GM10266 (cell line): ENCODE measurements around the gene BCL7B.

Experiments
- DNase-seq: peaks from one replicate; pipeline ENCODE4 v3.0.0; 2012; ENCODE audit errors: extremely low spot score
- TF ChIP-seq, protein P1 (sequence below): IDR thresholded peaks from 2 replicates; pipeline ENCODE4 v1.5.1; 2012; ENCODE audit warnings: mild to moderate bottlenecking, low read depth; ENCODE audit not compliant: control insufficient read depth, insufficient read depth; ENCODE audit errors: missing control alignments

BCL7B gene

DNA sequence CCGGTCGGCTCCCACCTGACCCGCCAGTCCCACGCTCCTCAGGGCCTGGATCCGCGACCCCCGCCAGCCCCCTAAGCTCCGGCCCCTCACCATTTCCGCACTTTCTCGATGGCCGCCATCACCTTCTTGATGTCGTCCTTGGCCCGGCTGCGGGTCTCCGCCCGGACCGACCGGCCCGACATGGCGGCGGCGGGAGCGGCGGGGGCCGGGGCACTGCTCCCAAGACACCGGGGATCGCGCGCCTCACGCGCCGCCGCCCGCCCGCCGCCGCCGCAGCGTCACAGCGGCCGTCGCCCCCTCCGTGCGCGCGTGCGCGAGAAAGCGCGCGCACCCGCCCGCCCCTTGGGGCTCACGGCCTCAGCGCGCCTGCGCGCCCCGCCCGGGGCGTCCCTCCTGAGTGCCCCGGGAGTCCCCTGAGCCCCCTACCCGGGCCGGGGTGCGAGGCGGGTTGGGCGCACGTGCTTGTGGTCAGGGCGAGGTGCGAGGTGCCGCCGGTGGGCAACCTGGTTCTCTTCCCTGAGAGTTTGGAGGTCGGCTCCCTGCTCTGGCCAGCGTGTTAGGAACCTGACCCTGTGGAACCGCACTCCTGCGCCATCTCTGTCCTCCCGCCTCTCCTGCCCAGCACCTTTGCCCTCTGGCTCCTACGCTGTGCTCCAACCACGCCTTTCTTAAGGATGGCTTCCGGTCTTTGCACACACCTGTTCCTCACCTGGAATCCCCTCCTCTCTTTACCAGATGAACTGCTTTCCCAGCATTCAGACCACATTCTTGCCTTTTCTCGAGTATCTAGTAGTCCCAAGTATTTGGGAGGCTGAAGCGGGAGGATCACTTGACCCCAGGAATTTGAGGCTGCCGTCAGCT, at the start of gene BCL7B:
Gene BCL7B, minus strand, starts transcription at position 294 of the 861 bp plus-strand sequence. Its CDS starts 112 bp downstream, at position 182.
- TF ChIP-seq, protein P1, sequence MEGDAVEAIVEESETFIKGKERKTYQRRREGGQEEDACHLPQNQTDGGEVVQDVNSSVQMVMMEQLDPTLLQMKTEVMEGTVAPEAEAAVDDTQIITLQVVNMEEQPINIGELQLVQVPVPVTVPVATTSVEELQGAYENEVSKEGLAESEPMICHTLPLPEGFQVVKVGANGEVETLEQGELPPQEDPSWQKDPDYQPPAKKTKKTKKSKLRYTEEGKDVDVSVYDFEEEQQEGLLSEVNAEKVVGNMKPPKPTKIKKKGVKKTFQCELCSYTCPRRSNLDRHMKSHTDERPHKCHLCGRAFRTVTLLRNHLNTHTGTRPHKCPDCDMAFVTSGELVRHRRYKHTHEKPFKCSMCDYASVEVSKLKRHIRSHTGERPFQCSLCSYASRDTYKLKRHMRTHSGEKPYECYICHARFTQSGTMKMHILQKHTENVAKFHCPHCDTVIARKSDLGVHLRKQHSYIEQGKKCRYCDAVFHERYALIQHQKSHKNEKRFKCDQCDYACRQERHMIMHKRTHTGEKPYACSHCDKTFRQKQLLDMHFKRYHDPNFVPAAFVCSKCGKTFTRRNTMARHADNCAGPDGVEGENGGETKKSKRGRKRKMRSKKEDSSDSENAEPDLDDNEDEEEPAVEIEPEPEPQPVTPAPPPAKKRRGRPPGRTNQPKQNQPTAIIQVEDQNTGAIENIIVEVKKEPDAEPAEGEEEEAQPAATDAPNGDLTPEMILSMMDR, result no peak

DNA sequence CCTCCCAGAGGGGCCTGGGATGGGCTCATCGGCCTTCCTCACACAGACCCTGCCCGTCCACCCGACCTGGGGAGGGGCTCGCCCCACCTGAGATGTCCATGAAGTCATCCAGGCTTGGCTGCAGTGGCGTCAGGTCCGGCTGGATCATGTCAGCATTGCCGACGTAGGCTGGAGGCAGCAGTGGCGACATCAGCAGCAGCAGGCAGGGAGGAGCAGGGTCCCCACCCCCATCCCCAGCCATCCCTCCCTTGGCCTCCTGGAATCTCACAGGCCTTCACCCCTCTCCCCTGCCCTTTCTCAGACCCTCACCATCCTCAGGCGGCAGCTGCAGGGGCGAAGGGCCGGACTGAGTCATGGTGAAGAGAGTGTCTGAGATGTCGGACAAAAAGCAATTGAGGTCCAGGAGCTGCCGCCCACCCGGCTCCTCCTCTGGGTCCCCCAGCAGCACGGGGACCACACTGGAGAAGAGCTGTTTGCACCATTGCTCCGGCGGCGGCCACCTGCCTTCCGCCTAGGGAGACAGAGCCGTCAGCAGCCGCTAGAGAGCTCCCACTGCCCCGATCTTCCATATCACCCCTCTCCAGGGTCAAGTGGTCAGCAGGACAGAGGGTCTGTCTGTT, 48.2 kb upstream of the BCL7B start:
- DNase-seq, result no peak
- TF ChIP-seq, protein P1, result no peak

More for the DNA sequence above, at the start of gene BCL7B:
- peak; percentile 97 for DNase-seq

DNA sequence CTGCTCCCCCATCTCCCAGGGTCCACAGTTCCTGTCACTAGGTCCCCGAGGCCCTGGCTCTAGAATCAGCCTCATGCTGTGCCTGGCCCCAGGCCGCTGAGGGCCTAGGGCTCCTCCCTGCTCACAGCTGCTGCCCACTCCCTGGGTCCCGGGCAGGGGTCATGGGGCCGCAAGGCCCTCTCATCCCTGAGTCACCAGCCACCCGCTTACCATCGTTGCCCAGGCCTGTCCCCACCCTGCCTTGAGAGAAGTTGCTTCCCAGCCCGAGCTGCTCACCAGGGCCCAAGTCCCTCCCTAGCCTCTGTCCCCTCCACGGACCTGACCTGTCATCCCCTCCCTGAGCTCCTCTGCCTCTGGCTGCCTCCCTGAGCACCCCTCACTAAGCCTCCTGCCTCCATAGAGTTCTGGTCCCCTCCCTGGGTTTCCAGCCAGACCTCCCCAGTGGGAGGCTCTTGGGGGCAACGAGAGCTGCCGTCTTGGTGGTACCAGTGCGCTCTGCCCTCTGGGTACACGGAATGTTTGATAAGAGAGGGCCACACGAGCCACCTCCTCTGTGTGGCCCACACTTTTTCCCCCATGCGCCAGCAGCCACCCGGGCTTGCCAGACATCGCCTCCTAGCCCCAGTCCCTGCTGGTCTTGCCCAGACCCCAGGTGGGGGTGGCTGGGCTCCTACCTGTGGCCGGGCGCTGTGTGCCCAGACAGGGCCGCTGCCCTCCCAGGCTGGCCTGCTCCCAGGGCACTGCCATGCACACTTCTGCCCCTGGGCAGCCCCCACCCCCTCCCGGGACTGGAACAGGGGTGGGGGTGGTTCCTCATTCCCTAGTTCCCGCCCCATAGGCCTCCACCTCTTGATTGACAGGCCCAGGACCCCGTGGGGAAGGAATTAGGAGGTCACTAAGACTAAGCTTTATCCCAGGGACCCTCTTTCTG, 45.5 kb upstream of the BCL7B start:
- TF ChIP-seq, protein P1, result no peak
- DNase-seq, result no peak

DNA sequence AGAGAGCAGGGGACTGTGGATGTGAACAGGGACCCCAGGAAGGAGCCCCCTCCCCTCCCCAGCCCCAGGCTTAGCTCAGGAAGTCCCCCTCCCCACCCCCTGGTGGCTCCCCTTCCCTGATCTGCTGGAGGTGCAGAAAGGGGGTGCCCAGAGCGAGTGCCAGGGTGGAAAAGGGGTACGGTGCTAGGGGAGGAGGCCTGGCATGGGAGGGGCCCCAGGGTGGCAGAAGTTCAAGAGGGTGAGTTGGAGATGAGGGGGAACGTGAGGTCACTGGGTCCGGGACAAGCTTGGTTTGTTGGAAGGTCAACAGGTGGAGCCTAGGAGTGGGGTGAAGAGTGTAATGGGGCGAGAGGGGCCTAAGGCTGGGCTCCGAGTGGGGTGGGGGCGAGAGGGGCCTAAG, 42.4 kb upstream of the BCL7B start:
- no peak for DNase-seq
- TF ChIP-seq, protein P1, result no peak

DNA sequence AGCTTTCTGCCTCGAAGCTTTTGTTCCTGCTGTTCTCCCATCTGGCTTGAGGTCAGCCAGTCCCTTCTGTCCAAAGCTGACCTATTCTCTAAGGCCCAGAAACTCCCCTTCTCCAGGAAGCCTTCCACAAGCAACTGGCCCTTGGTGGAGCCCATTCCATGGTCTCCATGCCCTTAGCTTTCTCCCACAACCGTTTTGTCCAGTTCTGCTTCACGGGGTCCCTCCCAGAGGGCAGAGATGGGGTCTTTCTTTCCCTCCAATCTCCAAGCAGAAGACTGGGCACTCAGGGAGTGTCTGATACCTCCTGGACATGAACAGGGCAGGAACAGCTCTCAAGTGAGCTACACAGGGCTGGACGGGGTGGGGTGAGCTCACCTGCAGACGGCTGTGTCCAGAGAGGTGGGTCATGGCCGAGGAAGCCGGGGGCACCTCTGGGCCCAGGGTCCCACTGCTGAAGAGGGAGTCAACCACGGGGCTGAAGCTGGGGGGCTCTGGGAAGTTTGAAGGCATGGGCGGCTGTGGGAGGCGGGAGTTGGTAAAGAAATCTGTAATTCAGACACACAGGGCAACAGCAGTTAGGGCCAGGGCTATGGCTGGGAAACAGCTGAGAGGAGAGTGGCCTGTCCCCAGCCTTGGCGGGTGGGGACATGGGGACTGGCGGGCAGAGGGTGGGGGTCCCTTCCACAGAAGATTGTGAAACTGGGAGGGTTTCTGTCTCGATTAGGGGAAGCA, 41.8 kb upstream of the BCL7B start:
- no peak for DNase-seq
- TF ChIP-seq, protein P1, result no peak

DNA sequence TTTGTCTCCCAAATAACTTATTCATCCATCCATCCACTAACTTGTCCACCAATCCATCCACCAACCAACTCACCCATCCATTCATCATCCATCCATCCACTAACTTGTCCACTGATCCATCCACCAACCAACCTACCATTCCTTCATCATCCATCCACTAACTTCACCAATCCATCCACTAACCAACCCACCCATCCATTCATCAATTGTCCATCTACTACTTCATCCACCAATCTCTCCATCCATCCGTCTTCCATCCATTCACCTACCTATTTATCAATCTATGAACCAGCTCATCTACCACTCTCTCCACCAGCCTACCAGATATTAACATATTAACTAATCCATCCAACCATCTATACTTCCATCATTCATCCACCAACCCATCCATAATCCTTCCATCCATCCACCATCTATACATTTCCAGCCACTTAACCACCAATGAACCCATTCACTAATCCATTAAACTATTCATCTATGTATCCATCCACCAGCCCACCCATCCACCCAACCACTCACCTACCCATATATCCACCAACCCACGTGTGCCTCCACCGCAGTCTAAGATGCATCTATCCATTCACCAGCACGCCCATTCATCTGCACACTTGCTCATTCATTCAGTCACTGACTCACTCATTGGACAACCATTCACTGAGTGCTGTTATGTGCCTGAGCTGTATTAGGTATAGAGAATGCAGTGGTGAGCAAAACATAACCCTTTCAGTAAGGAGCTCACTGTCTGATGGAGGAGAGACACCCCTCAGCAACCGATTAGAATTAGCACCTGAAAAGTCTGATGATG, 40.7 kb upstream of the BCL7B start:
- no peak for DNase-seq
- TF ChIP-seq, protein P1, result no peak
